IMR-90 (cell line): Measurements from ENCODE around the gene MROH8. TPM values are rescaled to one million over a fixed set of nuclear protein-coding genes. Genes with fewer than 3 reads are reported as not detected.

ENCODE experiments used
- ATAC-seq: fragments of 200-7000 bp; cut with Tn5 transposase; 2 replicates; pipeline ENCODE4 v1.9.1; 2020; ENCODE audit warnings: low read depth, mild to moderate bottlenecking, moderate library complexity
- BruUV-seq: library from RNA; stranded (reverse); fragments of 400-500 nt; replicated peaks from 2 replicates; lab custom pipeline; 2021; lab: Mats Ljungman, UMichigan
- CTCF ChIA-PET: fragments of 300-600 bp; formaldehyde crosslinking; extraction: SDS; loops from one replicate; lab custom pipeline; 2021; ENCODE audit warnings: antibody characterized with exemption; lab: Yijun Ruan, JAX
- POLR2A ChIA-PET: fragments of 300-600 bp; sonication (Branson Sonifier 250); formaldehyde crosslinking; loops from one replicate; lab custom pipeline; 2022; ENCODE audit warnings: antibody characterized with exemption; ENCODE audit not compliant: unreplicated experiment; lab: Charles Lee
- DNase-seq: peaks from one replicate; pipeline ENCODE4 v3.0.0; 2013
- H2AFZ ChIP-seq: replicated peaks from 2 replicates; pipeline ENCODE3; 2013; ENCODE audit warnings: low read length, mild to moderate bottlenecking; ENCODE audit not compliant: poor library complexity
- H2AK5ac ChIP-seq: 2 replicates; pipeline ENCODE4 v1.6.1; 2013; ENCODE audit warnings: low read depth, low read length, inconsistent platforms
- H2AK9ac ChIP-seq: replicated peaks from 2 replicates; pipeline ENCODE3; 2013; ENCODE audit warnings: mild to moderate bottlenecking, low read depth, low read length, moderate library complexity; ENCODE audit not compliant: poor library complexity
- H2BK120ac ChIP-seq: 2 replicates; pipeline ENCODE4 v1.6.1; 2013; ENCODE audit warnings: low read depth, low read length, inconsistent platforms
- H2BK15ac ChIP-seq: 3 replicates; pipeline ENCODE4 v1.6.1; 2013; ENCODE audit warnings: low read depth, low read length, inconsistent platforms
- H2BK20ac ChIP-seq: 2 replicates; pipeline ENCODE4 v1.6.1; 2013; ENCODE audit warnings: low read depth, mild to moderate bottlenecking, inconsistent platforms, low read length, moderate library complexity
- H2BK5ac ChIP-seq: 2 replicates; pipeline ENCODE4 v1.6.1; 2013; ENCODE audit warnings: mild to moderate bottlenecking, low read depth, low read length, inconsistent platforms; ENCODE audit not compliant: poor library complexity, severe bottlenecking
- H3K14ac ChIP-seq: replicated peaks from 2 replicates; pipeline ENCODE4 v1.6.1; 2013; ENCODE audit warnings: low read depth, low read length, inconsistent platforms
- H3K18ac ChIP-seq: 2 replicates; pipeline ENCODE4 v1.6.1; 2013; ENCODE audit warnings: low read depth, low read length, control low read depth
- H3K23ac ChIP-seq: 2 replicates; pipeline ENCODE4 v1.6.1; 2013; ENCODE audit warnings: low read depth, low read length, inconsistent platforms
- H3K27ac ChIP-seq: 2 replicates; pipeline ENCODE4 v1.5.1; 2013; ENCODE audit warnings: mild to moderate bottlenecking, control low read depth, low read length; ENCODE audit not compliant: insufficient read depth
- H3K27me3 ChIP-seq: 2 replicates; pipeline ENCODE4 v1.6.1; 2013; ENCODE audit warnings: low read length; ENCODE audit not compliant: control insufficient read depth, insufficient read depth
- H3K36me3 ChIP-seq: 2 replicates; pipeline ENCODE4 v1.6.1; 2013; ENCODE audit warnings: low read length, mixed read lengths; ENCODE audit not compliant: control insufficient read depth, insufficient read depth
- H3K4ac ChIP-seq: 2 replicates; pipeline ENCODE4 v1.6.1; 2013; ENCODE audit warnings: low read depth, low read length, inconsistent platforms
- H3K4me1 ChIP-seq: 2 replicates; pipeline ENCODE4 v1.6.1; 2013; ENCODE audit warnings: low read length, mixed read lengths; ENCODE audit not compliant: control insufficient read depth, insufficient read depth
- H3K4me2 ChIP-seq: 2 replicates; pipeline ENCODE4 v1.6.1; 2013; ENCODE audit warnings: low read depth, mild to moderate bottlenecking, control low read depth, low read length, moderate library complexity
- H3K4me3 ChIP-seq: 2 replicates; pipeline ENCODE4 v1.5.1; 2013; ENCODE audit warnings: low read depth, mild to moderate bottlenecking, control low read depth, low read length, moderate library complexity; ENCODE audit not compliant: insufficient read depth
- H3K56ac ChIP-seq: 2 replicates; pipeline ENCODE4 v1.6.1; 2013; ENCODE audit warnings: low read length, inconsistent platforms; ENCODE audit not compliant: insufficient read depth; ENCODE audit errors: extremely low read depth
- H3K79me1 ChIP-seq, 2 experiments: 2 replicates each; pipeline ENCODE4 v1.6.1; 2013; ENCODE audit warnings: low read length in 2 of 2, inconsistent platforms in 1 of 2, low read depth in 1 of 2
- H3K9ac ChIP-seq: 2 replicates; pipeline ENCODE4 v1.6.1; 2013; ENCODE audit warnings: low read depth, low read length, control low read depth
- H3K9me1 ChIP-seq: 2 replicates; pipeline ENCODE4 v1.6.1; 2013; ENCODE audit warnings: low read length, inconsistent platforms; ENCODE audit not compliant: insufficient read depth
- H3K9me3 ChIP-seq: 2 replicates; pipeline ENCODE4 v1.6.1; 2013; ENCODE audit warnings: low read length; ENCODE audit not compliant: control insufficient read depth, insufficient read depth
- H4K20me1 ChIP-seq: 2 replicates; pipeline ENCODE4 v1.6.1; 2013; ENCODE audit warnings: low read length, inconsistent platforms; ENCODE audit not compliant: insufficient read depth
- H4K5ac ChIP-seq: 2 replicates; pipeline ENCODE4 v1.6.1; 2013; ENCODE audit warnings: mild to moderate bottlenecking, low read depth, low read length, control low read depth
- H4K8ac ChIP-seq, 2 experiments: 2 replicates each; pipeline ENCODE4 v1.6.1; 2013; ENCODE audit warnings: low read depth in 2 of 2, low read length in 2 of 2, control low read depth in 1 of 2, inconsistent platforms in 1 of 2
- H4K91ac ChIP-seq: 2 replicates; pipeline ENCODE4 v1.6.1; 2013; ENCODE audit warnings: low read depth, low read length, inconsistent platforms; ENCODE audit not compliant: insufficient read depth
- MAFK ChIP-seq: IDR thresholded peaks from 2 replicates; pipeline ENCODE4 v1.6.1; 2012; ENCODE audit warnings: low read depth, low read length, improper control_type of control experiment
- MAZ ChIP-seq: IDR thresholded peaks from 2 replicates; pipeline ENCODE4 v1.6.1; 2012; ENCODE audit warnings: low read depth, mild to moderate bottlenecking, low read length, improper control_type of control experiment, moderate library complexity, borderline replicate concordance
- NFE2L2 ChIP-seq: fragments of 150-350 bp; IDR thresholded peaks from 2 replicates; pipeline ENCODE4 v1.6.1; 2016; ENCODE audit warnings: low read depth, mild to moderate bottlenecking, low read length
- RCOR1 ChIP-seq: IDR thresholded peaks from 2 replicates; pipeline ENCODE4 v1.6.1; 2012; ENCODE audit warnings: mild to moderate bottlenecking, low read length, improper control_type of control experiment; ENCODE audit not compliant: insufficient replicate concordance
- SMC3 ChIP-seq: fragments of 150-350 bp; IDR thresholded peaks from 2 replicates; pipeline ENCODE4 v1.6.1; 2016; ENCODE audit warnings: low read depth, mild to moderate bottlenecking, antibody characterized with exemption, low read length, moderate library complexity
- WGBS, 2 experiments: methylation state at CpG; one replicate each; pipeline versions ENCODE4 v1.1.5 to v1.1.7; 2013; ENCODE audit warnings: missing lambda C conversion rate in 2 of 2; ENCODE audit not compliant: insufficient read length in 1 of 2; ENCODE audit errors: extremely low coverage in 2 of 2; 5-methylcytosine and 5-hydroxymethylcytosine counted together
- dilution Hi-C: fragments of 300-500 bp; cut with HindIII; formaldehyde crosslinking; loops from one replicate; pipeline ENCODE4 v1.14.3; 2018; ENCODE audit warnings: low sequenced_read_pairs; ENCODE audit not compliant: unreplicated experiment
- in situ Hi-C: fragments of 300-500 bp; cut with MboI; formaldehyde crosslinking; loops from 3 replicates; pipeline ENCODE4 v1.14.3; 2019; ENCODE audit warnings: low sequenced_read_pairs, inconsistent platforms, mixed read lengths
- intact Hi-C: fragments of 100-400 bp; cut with micrococcal nuclease; formaldehyde crosslinking; loops from 2 replicates; pipeline ENCODE4 v1.10.0; 2022
- polyA plus RNA-seq, 3 experiments: library from polyadenylated mRNA; depleted of rRNA; stranded (reverse); fragments of >200 nt; gene quantifications; 2 replicates each; pipeline ENCODE4 v1.2.3, GENCODE V29; 2012; ENCODE audit warnings: low replicate concordance in 1 of 3
- total RNA-seq: library from RNA; depleted of rRNA; stranded (reverse); fragments of >200 nt; gene quantifications from 2 replicates; pipeline ENCODE4 v1.2.3, GENCODE V29; 2012
- TF ChIP-seq, protein P1 (sequence below): conservative IDR thresholded peaks from 2 replicates; pipeline ENCODE4 v1.5.1; 2012; ENCODE audit warnings: mild to moderate bottlenecking, low read depth, low read length, improper control_type of control experiment
- TF ChIP-seq, protein P2 (sequence below): fragments of 150-350 bp; IDR thresholded peaks from 2 replicates; pipeline ENCODE4 v1.6.1; 2016; ENCODE audit warnings: low read depth, mild to moderate bottlenecking, low read length, moderate library complexity, borderline replicate concordance

Gene MROH8
- total and polyA plus RNA-seq, 2 of the 4 experiments (the other 2 are of a cell fraction): 1.3 to 1.8 TPM

DNA sequence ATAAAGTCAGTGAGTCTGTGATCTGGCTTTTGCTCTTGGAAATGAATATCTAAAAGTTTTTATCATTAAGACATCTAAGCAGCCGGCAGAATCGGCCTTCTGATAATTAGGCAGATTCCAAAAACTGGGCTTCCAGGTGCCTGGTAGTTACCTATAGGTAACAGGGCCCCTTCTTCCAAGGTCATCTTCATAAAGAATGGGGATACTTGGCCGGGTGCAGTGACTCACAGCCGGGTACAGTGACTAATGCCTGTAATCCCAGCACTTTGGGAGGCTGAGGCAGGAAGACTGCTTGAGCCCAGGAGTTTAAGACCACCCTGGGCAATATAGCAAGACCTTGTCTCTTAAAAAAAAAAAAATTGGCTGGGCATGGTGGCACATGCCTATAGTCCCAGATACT lies 70.7 kb downstream of the MROH8 start:
- ATAC-seq (no peak), DNase-seq (no peak)
- intact Hi-C loops: loop anchor here (5.0 kb wide), 1 partner anchor 39 kb away; no protein-coding TSS in a partner anchor
- H3K14ac ChIP-seq: no peak overlapping the region
- CTCF ChIA-PET: interaction anchor here (0.9 kb wide), 1 partner anchor 13 kb away, joined by 3 read pairs; no protein-coding TSS in a partner anchor
- H3K27me3 ChIP-seq: 0 out of 2 replicates have a peak, but pooled peaks cover 2% of the 10 kb centered on the region
- H2BK5ac ChIP-seq: no peak overlapping the region
- no peaks in the 10 kb centered on the region for H3K4me1 ChIP-seq
- H4K91ac ChIP-seq: no peak overlapping the region
- H2AK9ac ChIP-seq: no peak overlapping the region
- peaks cover 3% of the 10 kb centered on the region; the same call in 1 of the 2 replicates for H3K9me1 ChIP-seq
- no peak overlapping the region for H3K4me2 ChIP-seq
- H4K8ac ChIP-seq: no peak overlapping the region
- H3K36me3 ChIP-seq: no peaks in the 10 kb centered on the region
- H2BK15ac ChIP-seq: no peak overlapping the region
- TF ChIP-seq NFE2L2 (no peak), SMC3 (no peak), RCOR1 (no peak), MAZ (no peak), MAFK (no peak)
- TF ChIP-seq, protein P1, sequence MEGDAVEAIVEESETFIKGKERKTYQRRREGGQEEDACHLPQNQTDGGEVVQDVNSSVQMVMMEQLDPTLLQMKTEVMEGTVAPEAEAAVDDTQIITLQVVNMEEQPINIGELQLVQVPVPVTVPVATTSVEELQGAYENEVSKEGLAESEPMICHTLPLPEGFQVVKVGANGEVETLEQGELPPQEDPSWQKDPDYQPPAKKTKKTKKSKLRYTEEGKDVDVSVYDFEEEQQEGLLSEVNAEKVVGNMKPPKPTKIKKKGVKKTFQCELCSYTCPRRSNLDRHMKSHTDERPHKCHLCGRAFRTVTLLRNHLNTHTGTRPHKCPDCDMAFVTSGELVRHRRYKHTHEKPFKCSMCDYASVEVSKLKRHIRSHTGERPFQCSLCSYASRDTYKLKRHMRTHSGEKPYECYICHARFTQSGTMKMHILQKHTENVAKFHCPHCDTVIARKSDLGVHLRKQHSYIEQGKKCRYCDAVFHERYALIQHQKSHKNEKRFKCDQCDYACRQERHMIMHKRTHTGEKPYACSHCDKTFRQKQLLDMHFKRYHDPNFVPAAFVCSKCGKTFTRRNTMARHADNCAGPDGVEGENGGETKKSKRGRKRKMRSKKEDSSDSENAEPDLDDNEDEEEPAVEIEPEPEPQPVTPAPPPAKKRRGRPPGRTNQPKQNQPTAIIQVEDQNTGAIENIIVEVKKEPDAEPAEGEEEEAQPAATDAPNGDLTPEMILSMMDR: no peak
- TF ChIP-seq, protein P2, sequence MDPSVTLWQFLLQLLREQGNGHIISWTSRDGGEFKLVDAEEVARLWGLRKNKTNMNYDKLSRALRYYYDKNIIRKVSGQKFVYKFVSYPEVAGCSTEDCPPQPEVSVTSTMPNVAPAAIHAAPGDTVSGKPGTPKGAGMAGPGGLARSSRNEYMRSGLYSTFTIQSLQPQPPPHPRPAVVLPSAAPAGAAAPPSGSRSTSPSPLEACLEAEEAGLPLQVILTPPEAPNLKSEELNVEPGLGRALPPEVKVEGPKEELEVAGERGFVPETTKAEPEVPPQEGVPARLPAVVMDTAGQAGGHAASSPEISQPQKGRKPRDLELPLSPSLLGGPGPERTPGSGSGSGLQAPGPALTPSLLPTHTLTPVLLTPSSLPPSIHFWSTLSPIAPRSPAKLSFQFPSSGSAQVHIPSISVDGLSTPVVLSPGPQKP: no peak
- H3K23ac ChIP-seq: no peak overlapping the region
- POLR2A ChIA-PET: interaction anchor here (0.8 kb wide), 1 partner anchor 16 kb away, joined by 3 read pairs; no protein-coding TSS in a partner anchor
- dilution Hi-C loops: no loop called here
- no peak overlapping the region for H3K4ac ChIP-seq
- in situ Hi-C loops: no loop called here
- no peak overlapping the region for H2BK20ac ChIP-seq
- no peak overlapping the region for H3K27ac ChIP-seq
- H3K18ac ChIP-seq: no peak overlapping the region
- H2AK5ac ChIP-seq: no peak overlapping the region
- no peak overlapping the region for H2BK120ac ChIP-seq
- H2AFZ ChIP-seq: no peak overlapping the region
- WGBS, 2 experiments: 40% methylated on average over 1 of the region's 4 CpGs; no CpG with 5 or more reads in 1 of the 2 experiments
- H3K56ac ChIP-seq: no peak overlapping the region
- no peak overlapping the region for H3K4me3 ChIP-seq
- H4K20me1 ChIP-seq: no peaks in the 10 kb centered on the region
- no peaks in the 10 kb centered on the region for H3K79me1 ChIP-seq
- no TSS peak for BruUV-seq
- no peaks in the 10 kb centered on the region for H3K9me3 ChIP-seq
- no peak overlapping the region for H4K5ac ChIP-seq
- no peak overlapping the region for H3K9ac ChIP-seq
